ENCODE data around the gene YPEL4.

YPEL4 gene

DNA sequence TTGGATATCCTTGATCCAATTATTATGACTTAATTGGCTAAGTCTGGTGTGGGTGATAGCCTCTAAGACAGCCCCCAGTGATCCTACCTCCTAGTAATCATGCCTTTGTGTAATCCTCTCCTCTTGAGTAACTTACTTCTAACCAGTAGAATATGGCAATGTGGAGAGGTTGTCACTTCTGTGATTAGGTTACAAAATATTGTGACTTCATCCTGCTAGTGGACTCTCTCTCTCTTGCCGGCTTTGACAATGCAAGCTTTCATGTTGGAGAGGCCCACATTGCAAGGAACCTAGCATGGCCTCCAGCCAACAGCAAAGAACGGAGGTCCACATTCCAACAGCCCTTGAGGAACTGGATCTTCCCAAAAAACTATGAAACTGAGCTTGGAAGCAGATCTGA lies 19.5 kb downstream of the YPEL4 start:
- no peak for DNase-seq

DNA sequence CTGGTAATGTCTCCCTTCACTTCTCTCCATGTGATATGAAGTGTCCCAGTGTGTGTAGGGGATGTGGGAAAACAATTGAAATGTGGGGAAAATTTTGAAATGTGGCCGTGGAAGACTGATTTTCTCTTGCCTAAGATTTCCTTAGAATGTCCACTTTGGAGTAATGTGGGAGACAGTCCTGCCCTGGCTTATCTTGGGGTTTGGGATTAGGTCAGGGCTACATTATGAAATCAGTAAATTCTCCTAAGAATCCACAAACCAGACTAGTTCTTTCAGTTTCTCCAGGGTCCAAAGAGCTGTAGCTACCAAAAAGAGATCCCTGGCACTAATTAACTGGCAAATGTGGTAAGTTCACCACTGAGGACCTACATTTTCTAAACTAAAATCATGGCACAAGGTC lies 22.8 kb downstream of the YPEL4 start:
- DNase-seq = no peak

DNA sequence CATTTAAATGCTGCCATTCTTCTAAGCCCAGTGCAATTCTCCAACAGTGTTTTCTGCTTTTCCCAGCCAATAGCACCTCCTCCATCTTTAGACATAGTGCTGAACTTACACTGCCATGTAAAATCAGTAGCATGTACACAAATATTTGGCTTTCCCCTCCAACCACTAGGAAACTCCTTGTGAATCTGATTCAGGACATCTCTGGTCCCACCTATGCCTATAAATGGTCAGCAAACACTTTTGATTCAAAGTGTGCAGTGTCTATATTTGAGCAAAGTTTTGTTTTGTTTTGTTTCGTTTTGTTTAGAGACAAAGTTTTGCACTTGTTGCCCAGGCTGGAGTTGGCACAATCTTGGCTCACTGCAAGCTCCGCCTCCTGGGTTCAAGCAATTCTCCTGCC lies 24.8 kb downstream of the YPEL4 start:
- DNase-seq = no peak

DNA sequence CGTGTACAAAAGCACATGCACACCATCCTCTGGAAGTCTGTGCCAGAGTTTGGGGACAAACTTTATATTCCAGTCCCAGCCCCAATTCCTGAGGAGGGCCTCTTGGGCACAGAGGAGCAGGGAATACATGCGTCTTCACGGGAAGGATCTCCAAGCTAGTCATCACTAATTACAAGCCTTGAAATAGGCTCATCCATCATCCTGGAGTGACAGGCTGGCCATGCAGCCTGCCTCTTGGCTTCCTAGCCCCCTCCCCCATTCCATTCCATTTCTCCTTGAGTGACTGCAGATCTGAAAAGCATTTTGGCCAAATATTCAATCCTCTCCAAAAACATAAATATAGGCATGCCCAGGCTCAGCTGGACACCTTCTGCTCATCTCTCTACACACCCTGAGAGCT lies 27.4 kb downstream of the YPEL4 start:
- DNase-seq = no peak

DNA sequence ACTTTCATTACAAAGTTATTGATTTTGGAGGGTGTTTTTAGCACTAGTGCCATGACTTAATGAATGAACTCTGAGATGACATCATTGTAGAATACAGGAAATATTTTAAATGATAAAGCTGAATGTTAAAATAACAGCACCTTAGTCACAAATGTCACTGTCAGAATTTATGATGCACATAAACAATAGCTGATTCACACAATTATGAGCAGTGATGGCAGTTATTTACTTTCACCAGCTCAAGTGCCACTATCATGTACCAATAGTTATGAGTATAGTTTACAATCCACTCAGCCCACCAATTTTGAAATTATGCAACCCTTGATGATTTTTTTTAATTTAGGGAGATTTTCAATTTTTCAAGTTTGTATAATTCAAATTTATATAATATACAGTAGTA lies 29.2 kb downstream of the YPEL4 start:
- no peak for DNase-seq

DNA sequence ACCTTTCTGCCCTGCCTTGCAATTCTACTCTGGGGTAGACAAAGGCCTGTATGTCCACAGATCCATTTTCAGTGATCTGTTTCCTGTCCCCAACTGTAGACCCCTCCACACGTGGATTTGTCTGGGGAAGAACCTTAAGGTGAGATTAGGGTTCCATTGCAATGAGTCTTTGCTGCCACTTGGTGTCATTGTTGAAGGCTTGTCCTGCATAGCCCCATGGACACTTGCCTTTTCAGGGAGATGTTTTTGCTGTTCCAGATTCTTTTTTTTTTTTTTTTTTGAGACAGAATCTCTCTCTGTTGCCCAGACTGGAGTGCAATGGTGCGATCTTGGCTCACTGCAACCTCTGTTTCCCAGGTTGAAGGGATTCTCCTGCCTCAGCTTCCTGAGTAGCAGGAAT lies 30.4 kb downstream of the YPEL4 start:
- no peak for DNase-seq

DNA sequence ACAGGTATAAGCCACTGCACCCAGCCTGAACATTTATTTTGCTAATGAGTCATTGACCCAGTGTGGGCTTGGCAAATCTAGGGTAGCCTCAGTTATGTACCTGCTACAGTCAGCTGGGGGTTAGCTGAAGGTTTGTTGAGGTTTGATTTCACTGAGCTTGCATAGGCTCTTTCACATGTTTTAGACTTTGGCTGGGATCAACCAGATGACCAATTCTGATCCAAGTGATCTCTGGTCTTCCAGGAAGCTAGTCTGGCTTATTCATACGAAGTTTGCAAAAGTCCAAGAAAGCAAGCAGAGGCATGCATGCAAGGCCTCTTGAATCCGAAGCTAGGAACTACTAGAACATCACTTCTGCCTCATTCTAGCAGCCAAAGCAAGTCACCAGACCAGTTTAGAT lies 31.3 kb downstream of the YPEL4 start:
- no peak for DNase-seq

DNA sequence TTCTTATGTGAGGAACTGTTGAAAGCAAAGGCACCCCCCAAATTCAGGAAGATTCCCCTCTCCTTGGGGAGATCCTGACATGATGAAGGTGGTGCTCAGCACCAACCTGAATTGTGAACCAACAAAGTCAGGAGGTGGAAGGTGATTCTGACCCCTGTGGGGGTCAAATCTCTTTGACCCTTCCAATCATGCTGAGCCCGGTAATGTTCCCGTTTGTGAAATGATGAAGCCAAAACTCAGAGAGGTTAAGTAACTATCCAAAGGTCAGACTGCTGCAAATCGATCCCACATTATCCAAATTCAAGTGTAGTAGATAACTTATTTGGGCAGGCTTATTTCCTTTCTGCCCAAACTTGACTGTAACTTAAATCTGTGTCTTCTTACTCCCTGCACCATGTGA lies 33.1 kb downstream of the YPEL4 start:
- no peak for DNase-seq

DNA sequence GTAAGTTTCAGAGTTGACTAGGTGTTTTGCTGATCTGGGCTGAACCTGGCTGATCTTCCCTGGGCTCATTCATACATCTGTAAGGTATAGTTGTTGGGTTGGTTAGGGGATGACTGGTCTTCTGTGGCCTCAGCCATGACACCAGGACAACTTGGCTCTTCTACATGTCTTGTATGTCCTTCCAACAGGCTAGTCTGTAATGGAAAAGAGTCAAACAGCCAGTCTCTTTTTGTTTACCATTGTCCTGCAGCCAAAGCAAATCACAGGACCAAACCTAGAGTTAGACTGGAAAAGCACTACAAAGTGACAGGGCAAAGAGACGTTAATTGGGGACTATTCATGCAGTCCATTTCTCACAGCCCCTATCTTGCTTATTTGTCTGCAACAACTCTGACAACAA lies 34.4 kb downstream of the YPEL4 start:
- no peak for DNase-seq

DNA sequence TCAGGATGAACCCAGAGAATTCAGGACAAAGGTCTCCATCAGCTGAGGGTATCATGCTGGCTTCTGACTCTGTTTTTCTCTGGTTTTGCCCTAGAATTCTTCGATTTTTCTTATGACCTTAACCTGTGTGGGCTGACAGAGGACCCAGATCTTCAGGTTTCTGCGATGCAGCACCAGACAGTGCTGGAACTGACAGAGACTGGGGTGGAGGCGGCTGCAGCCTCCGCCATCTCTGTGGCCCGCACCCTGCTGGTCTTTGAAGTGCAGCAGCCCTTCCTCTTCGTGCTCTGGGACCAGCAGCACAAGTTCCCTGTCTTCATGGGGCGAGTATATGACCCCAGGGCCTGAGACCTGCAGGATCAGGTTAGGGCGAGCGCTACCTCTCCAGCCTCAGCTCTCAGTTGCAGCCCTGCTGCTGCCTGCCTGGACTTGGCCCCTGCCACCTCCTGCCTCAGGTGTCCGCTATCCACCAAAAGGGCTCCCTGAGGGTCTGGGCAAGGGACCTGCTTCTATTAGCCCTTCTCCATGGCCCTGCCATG lies 35.4 kb downstream of the YPEL4 start:
- DNase-seq = no peak

DNA sequence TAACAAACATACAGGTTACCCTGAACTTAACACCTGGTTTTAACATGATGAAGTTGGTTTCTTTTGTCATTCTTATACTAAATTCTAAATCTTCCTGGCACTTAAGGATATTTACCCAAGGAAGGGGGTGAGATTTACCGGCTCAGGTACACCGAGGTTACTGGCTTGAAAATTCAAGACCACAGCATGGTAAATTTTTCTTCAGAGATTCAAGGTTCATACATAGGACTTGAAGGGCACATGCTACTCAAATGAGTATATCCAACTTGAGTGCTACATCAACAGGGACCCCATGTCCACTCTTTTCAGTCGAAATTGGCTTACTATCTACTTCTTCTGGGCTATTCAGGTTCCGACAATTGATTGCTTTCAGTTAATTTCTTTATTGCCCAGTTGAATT lies 39.5 kb downstream of the YPEL4 start:
- DNase-seq = no peak

DNA sequence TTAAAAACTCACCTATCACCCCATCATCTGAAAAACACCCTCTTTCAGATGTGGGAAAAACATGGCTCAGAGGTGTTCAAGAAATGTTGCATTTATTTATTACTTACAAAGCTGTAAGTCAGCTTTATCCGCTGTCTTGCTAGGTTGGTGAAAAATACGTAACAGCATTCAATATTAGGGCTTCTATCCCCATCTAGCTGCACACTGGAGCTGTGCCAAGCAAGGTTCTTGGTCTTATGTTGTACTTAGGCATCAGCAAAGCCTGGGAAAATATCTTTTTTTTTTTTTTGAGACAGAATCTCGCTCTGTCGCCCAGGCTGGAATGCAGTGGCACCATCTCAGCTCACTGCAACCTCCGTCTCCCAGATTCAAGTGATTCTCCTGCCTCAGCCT lies 44.7 kb downstream of the YPEL4 start:
- no peak for DNase-seq

DNA sequence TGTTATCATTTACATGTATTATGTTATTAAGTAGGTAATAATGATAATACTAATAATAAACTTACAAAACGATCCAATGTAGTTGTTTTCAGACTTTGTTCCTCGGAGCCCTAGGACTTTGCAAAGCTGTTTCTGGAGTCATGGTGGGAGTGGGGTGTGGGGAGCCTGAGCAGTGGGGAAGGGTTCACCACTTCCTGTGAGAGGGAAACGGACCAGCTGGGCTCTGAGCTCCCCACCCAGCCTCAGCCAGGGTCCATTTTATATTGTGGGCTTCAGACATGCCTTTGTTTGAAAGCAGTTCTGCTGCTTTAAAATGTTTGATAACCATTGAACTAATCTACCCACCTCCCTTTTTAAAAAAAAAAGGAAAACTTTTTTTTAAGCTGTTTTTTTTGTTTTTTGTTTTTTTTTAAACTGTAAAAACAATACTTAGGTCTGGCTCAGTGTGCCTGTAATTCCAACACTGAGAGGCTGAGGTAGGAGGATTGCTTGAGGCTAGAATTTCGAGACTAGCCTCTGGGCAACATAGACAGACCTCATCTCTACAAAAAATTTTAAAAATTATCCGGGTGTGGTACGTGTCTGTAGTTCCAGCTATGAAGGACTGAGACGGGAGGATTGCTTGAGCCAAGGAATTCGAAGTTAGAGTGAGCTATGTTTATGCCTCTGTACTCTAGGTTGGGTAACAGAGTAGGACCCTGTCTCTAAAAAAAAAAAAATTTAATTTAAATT lies 45.2 kb downstream of the YPEL4 start:
- no peak for DNase-seq

DNA sequence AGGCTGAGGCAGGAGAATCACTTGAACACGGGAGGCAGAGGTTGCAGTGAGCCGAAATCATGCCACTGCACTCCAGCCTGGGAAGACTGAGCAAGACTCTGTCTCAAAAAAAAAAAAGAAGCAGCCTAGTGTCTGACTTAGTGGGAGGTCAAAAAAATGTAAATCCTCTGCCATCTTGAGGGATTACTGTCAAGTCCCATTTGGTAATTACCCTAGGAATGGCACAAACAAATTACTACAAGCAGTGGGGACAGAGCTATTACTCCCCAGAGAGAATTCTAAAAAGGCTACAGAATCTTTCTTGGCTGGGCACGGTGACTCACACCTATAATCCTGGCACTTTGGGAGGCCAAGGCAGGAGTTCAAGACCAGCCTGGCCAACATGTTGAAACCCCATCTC lies 48.4 kb downstream of the YPEL4 start:
- no peak for DNase-seq

DNA sequence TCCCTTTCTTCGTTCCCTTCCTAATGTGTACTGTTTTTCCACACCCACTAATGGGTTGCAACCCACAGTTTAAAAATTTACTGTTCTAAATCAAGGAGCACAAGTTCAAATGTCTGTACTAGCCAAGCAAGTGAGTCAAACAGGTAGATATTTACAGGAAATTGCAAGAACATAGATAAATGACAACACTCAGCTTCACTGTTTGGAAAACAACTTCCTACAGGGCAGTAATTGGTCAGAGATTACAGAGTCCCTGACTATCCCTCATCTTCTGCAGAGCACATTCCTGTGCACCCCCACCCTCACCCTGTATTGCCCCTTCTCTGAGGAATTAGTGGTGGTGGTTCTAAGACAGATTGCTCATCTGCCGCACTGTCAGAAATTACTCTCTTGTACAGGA lies 50.3 kb downstream of the YPEL4 start:
- DNase-seq = no peak

DNA sequence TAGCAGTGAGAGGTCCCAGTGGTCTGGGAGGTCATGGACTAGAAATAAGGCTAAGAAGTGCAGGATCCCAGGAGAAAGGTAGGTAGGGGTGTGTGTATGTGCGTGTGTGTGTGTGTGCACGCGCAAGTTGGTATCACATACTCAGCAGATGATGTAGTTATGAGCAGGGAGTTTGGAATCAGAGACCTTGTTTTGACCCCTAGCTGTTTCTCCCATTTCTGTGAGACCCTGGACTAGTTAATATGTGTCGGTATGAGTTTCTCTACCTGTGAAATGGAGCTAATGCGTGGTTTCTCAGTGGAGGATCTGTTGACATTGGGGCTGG lies 50.9 kb downstream of the YPEL4 start:
- no peak for DNase-seq

DNA sequence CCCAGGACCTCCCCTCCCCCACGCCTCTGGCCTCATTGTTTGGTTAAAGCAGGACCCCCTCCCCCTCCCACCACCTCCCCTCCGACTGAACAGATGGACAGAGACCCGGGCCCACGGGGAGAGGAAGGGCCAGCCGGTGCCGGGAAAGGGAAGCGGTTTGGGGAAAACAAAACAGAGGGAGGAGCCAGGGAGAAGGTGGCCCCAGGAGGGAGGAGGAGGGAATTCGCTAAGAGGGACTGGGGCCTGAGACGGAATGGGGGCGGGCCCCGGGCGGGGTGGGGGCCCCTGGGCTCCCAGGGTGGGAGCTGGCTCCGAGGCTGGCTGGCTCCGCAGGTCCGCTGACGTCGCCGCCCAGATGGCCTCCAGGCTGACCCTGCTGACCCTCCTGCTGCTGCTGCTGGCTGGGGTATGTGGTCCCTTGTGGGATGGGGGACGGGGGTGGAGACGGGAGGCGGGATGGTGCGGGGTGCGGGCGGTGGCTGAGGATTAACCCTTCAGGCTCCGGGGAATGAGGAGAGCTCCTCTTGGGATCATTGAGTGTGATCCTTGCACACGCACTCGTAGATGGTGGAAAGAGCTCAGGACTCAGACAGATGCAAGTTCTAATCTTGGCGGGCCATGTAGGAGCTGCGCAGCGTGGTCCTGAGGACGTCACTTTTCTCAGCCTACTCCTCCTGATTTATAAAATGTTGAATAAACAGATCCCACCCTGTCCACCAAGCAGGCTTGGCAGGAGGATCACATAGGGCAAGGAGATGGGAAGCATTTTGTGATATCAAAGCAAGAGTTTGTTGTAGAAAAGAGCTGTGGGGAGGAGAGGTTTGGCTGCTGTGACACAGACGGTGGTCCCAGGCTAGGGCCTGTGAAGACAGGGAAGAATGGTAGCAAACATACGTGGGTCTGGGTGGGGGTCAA lies 51.5 kb downstream of the YPEL4 start:
- DNase-seq = no peak

DNA sequence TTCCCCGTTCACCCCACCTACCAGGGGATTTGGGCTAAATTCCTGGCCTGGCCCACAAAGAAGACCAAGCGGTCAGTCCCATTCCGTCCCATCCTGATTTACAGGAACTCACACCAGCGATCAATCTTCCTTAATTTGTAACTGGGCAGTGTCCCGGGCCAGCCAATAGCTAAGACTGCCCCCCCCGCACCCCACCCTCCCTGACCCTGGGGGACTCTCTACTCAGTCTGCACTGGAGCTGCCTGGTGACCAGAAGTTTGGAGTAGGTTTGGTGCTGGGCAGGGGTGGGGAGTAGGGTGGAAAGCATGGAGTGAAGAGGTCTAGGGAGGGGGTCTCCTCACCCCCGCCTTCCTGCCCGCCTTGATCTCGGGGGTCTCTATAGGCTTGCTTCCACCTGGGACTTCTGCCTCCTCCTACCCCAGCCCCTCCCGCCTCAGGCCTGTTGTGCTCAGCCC lies 52.2 kb downstream of the YPEL4 start, which contains the start of gene SERPING1:
TSS of gene SERPING1 (plus strand) at position 225 of the 455 bp plus-strand sequence. CDS start 586 bp downstream, outside the sequence.
- DNase-seq = no peak

DNA sequence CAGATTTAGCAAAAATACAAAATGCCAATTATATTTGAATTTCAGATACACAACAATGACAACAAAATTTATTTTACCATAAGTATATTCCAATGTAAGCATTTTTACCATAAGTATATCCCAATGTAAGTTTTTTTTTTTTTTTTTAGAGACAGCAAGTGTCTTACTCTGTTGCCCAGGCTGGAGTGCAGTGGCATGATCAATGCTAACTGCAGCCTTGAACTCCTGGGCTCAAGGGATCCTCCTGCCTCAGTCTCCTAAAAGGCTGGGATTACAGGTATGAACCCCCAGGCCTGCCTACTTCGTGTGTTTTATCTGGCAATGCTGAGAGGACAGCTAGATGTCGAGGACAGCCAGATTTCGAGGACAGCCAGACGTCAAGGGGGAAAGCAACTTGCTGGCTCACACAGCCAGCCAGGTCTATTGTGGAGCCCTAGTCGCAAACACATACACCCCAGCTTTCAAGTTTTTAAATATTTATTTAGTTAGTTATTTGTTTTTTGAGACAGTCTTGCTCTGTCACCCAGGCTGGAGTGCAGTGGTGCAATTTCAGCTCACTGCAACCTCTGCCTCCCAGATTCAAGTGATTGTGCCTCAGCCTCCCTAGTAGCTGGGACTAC lies 53.3 kb downstream of the YPEL4 start:
- no peak for DNase-seq
